B cell (primary cell): ENCODE results near the gene CD226. TPM values are rescaled to one million over a fixed set of nuclear protein-coding genes. Genes with fewer than 3 reads are reported as not detected.

Experiments
- ATAC-seq: fragments of 200-7000 bp; cut with Tn5 transposase; one replicate; pipeline ENCODE4 v1.10.0; 2021; ENCODE audit warnings: low read depth, mild to moderate bottlenecking, moderate number of reproducible peaks, moderate library complexity
- CTCF ChIA-PET: fragments of 350-600 bp; sonication (Branson Sonifier 250); formaldehyde crosslinking; loops from one replicate; lab custom pipeline; 2021; ENCODE audit warnings: antibody characterized with exemption, inconsistent platforms; lab: Charles Lee
- POLR2A ChIA-PET: fragments of 350-600 bp; sonication (Branson Sonifier 250); formaldehyde crosslinking; loops from one replicate; lab custom pipeline; 2021; ENCODE audit warnings: antibody characterized with exemption; lab: Charles Lee
- DNase-seq: peaks from one replicate; pipeline ENCODE4 v3.0.0; 2013
- H2AFZ ChIP-seq: 2 replicates; pipeline ENCODE4 v1.6.1; 2012; ENCODE audit warnings: mild to moderate bottlenecking, low read depth, low read length; ENCODE audit not compliant: insufficient read depth, poor library complexity, severe bottlenecking
- H3K27ac ChIP-seq, 2 donors: 1 replicate in 1 of 2; 2 replicates in 1 of 2; pipeline ENCODE4 v1.5.1; 2012 to 2013; ENCODE audit warnings: low read length in 2 of 2, mild to moderate bottlenecking in 2 of 2, moderate library complexity in 1 of 2
- H3K27me3 ChIP-seq, 4 experiments: fragments of 200-600 bp in 1 of 4; sonication (generic) in 1 of 4; replicated peaks in 1 of 4; 1 replicate in 2 of 4; 2 replicates in 2 of 4; pipeline versions ENCODE4 v1.6.1 to v1.7.0; 2013 to 2016; ENCODE audit warnings: low read length in 3 of 4, mild to moderate bottlenecking in 2 of 4, mixed read lengths in 1 of 4, moderate library complexity in 1 of 4; ENCODE audit not compliant: insufficient read depth in 4 of 4, control insufficient read depth in 3 of 4; ENCODE audit errors: control extremely low read depth in 1 of 4
- H3K36me3 ChIP-seq, 2 experiments: replicated peaks in 1 of 2; 1 replicate in 1 of 2; 2 replicates in 1 of 2; pipeline versions ENCODE4 v1.6.1 to v1.7.1; 2013; ENCODE audit warnings: low read length in 1 of 2; ENCODE audit not compliant: insufficient read depth in 2 of 2, control insufficient read depth in 1 of 2; ENCODE audit errors: control extremely low read depth in 1 of 2, extremely low read depth in 1 of 2
- H3K4me1 ChIP-seq, 2 donors: fragments of 200-600 bp in 1 of 2; sonication (generic) in 1 of 2; 1 replicate in 1 of 2; 2 replicates in 1 of 2; pipeline versions ENCODE4 v1.5.1 to v1.6.1; 2013 to 2017; ENCODE audit warnings: low read length in 2 of 2; ENCODE audit not compliant: control insufficient read depth in 2 of 2, insufficient read depth in 2 of 2
- H3K4me2 ChIP-seq: replicated peaks from 2 replicates; pipeline ENCODE3; 2012; ENCODE audit warnings: mild to moderate bottlenecking, low read depth, low read length; ENCODE audit not compliant: poor library complexity, severe bottlenecking
- H3K4me3 ChIP-seq, 5 experiments: fragments of 200-600 bp in 1 of 5; sonication (generic) in 1 of 5; 1 replicate in 3 of 5; 2 replicates in 2 of 5; pipeline versions ENCODE4 v1.5.1 to v1.7.0; 2011 to 2016; ENCODE audit warnings: low read length in 4 of 5, mild to moderate bottlenecking in 4 of 5, low read depth in 2 of 5, control low read depth in 1 of 5, moderate library complexity in 1 of 5; ENCODE audit not compliant: insufficient read depth in 1 of 5; ENCODE audit errors: control extremely low read depth in 1 of 5, extremely low read depth in 1 of 5
- H3K79me2 ChIP-seq: fragments of 200-600 bp; sonication (generic); one replicate; pipeline ENCODE4 v1.6.0; 2016; ENCODE audit warnings: low read length; ENCODE audit not compliant: control insufficient read depth, insufficient read depth
- H3K9ac ChIP-seq: fragments of 200-600 bp; sonication (generic); 2 replicates; pipeline ENCODE4 v1.6.1; 2017; ENCODE audit warnings: mild to moderate bottlenecking, low read length, moderate library complexity
- H3K9me3 ChIP-seq, 3 donors: one replicate each; pipeline versions ENCODE4 v1.6.1 to v1.7.1; 2013; ENCODE audit warnings: low read length in 2 of 3; ENCODE audit not compliant: control insufficient read depth in 2 of 3, insufficient read depth in 1 of 3; ENCODE audit errors: control extremely low read depth in 1 of 3
- H4K20me1 ChIP-seq: 2 replicates; pipeline ENCODE4 v1.6.0; 2012; ENCODE audit warnings: mild to moderate bottlenecking, low read length; ENCODE audit not compliant: insufficient read depth, control insufficient read depth, poor library complexity, severe bottlenecking
- H3K27ac Mint-ChIP-seq: one replicate; pipeline ENCODE4 v1.8.0; 2021; ENCODE audit warnings: mixed read lengths
- H3K27me3 Mint-ChIP-seq: one replicate; pipeline ENCODE4 v1.8.0; 2021; ENCODE audit warnings: mixed read lengths
- H3K4me1 Mint-ChIP-seq: one replicate; pipeline ENCODE4 v1.8.0; 2021; ENCODE audit warnings: mixed read lengths
- H3K4me3 Mint-ChIP-seq: one replicate; pipeline ENCODE4 v1.8.0; 2021; ENCODE audit warnings: mixed read lengths
- H3K9me3 Mint-ChIP-seq: one replicate; pipeline ENCODE4 v1.8.0; 2022; ENCODE audit warnings: mixed read lengths; ENCODE audit not compliant: insufficient read depth
- EZH2 ChIP-seq: IDR thresholded peaks from 2 replicates; pipeline ENCODE4 v1.6.1; 2012; ENCODE audit warnings: borderline replicate concordance, low read depth, mild to moderate bottlenecking, moderate library complexity, low read length; ENCODE audit not compliant: insufficient read depth, poor library complexity, severe bottlenecking
- WGBS: methylation state at CpG from one replicate; pipeline ENCODE4 v1.1.5; 2013; ENCODE audit warnings: missing lambda C conversion rate; ENCODE audit not compliant: insufficient coverage; 5-methylcytosine and 5-hydroxymethylcytosine counted together
- intact Hi-C: fragments of 100-400 bp; cut with micrococcal nuclease; formaldehyde crosslinking; loops from one replicate; pipeline ENCODE4 v1.10.0; 2022
- polyA plus RNA-seq: library from polyadenylated mRNA; depleted of rRNA; stranded (reverse); fragments of >200 nt; gene quantifications from 2 replicates; pipeline ENCODE4 v1.2.3, GENCODE V29; 2012
- total RNA-seq, 2 donors: library from RNA; stranded (reverse); fragments of 120-200 nt in 1 of 2; gene quantifications; 1 replicate in 1 of 2; 2 replicates in 1 of 2; pipeline versions ENCODE4 v1.2.3 to v1.2.4, GENCODE V29; 2013 to 2022
- TF ChIP-seq, protein P1 (sequence below): fragments of 200-600 bp; IDR thresholded peaks from one replicate; pipeline ENCODE4 v1.8.0; 2022; ENCODE audit warnings: antibody characterized with exemption, mild to moderate bottlenecking

Gene CD226
- total and polyA plus RNA-seq, 2 donors (not counting 1 experiment from before 2014, with no cell fraction given), result 0.78 to 2.6 TPM

DNA sequence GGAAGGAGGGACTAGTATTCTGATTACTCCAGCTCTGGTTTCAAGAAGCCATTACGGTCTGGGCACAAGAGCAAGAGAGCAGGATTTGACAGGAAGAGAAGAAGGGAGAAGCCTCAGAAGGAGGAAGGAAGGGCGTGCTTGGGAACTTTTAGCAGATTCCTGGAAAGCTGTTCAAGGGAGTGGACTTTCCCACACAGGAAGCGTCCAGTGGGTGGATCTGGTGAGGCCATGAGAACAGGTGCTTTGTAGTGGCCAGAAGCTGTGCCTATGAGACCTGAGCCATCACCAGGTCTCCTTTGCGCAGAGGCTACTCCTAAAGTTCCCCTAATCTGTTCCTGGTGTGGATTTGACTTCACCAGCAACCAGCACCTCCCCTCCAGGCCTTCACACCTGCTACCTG is 62.3 kb downstream of the CD226 start:
- no peak overlapping the region for H3K27ac Mint-ChIP-seq
- intact Hi-C loops, result no loop called here

GRCh38 chr18:69883781-69884180 is 63.9 kb downstream of the CD226 start:
- Histone ChIP-seq H3K4me2 (no peak overlapping the region), H3K9ac (no peak overlapping the region), H2AFZ (no peak overlapping the region), H3K79me2 (no peaks in the 10 kb centered on the region), H4K20me1 (no peaks in the 10 kb centered on the region), H3K27ac (no peak overlapping the region), H3K27me3 (no peaks in the 10 kb centered on the region), H3K4me3 (no peak overlapping the region), H3K36me3 (no peaks in the 10 kb centered on the region), H3K9me3 (peaks cover 0 to 1% (median 0%) of the 10 kb centered on the region in 3 donors), H3K4me1 (peaks cover 8 to 9% of the 10 kb centered on the region in 2 donors)
- Mint-ChIP-seq H3K27ac (no peak overlapping the region), H3K27me3 (no peaks in the 10 kb centered on the region), H3K4me1 (peaks cover 21% of the 10 kb centered on the region), H3K9me3 (no peaks in the 10 kb centered on the region), H3K4me3 (no peak overlapping the region)
- TF ChIP-seq EZH2, result no peak
- TF ChIP-seq, protein P1, sequence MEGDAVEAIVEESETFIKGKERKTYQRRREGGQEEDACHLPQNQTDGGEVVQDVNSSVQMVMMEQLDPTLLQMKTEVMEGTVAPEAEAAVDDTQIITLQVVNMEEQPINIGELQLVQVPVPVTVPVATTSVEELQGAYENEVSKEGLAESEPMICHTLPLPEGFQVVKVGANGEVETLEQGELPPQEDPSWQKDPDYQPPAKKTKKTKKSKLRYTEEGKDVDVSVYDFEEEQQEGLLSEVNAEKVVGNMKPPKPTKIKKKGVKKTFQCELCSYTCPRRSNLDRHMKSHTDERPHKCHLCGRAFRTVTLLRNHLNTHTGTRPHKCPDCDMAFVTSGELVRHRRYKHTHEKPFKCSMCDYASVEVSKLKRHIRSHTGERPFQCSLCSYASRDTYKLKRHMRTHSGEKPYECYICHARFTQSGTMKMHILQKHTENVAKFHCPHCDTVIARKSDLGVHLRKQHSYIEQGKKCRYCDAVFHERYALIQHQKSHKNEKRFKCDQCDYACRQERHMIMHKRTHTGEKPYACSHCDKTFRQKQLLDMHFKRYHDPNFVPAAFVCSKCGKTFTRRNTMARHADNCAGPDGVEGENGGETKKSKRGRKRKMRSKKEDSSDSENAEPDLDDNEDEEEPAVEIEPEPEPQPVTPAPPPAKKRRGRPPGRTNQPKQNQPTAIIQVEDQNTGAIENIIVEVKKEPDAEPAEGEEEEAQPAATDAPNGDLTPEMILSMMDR, result no peak
- 60% methylated on average over 3 of the region's 3 CpGs for WGBS
- ATAC-seq, result no peak
- CTCF ChIA-PET, result no interaction called here
- intact Hi-C loops, result no loop called here
- POLR2A ChIA-PET, result no interaction called here
- DNase-seq, result no peak

More for the DNA sequence above, 62.3 kb downstream of the CD226 start:
- no peaks in the 10 kb centered on the region for H3K36me3 ChIP-seq
- Mint-ChIP-seq H3K27me3 (no peaks in the 10 kb centered on the region), H3K9me3 (no peaks in the 10 kb centered on the region), H3K4me3 (no peak overlapping the region), H3K4me1 (peaks cover 21% of the 10 kb centered on the region)
- no peaks in the 10 kb centered on the region for H3K27me3 ChIP-seq
- no peak for DNase-seq
- ATAC-seq, result no peak
- no peak overlapping the region for H3K4me3 ChIP-seq
- H4K20me1 ChIP-seq, result no peaks in the 10 kb centered on the region
- CTCF ChIA-PET, result no interaction called here
- H3K4me1 ChIP-seq, result peaks cover 8 to 9% of the 10 kb centered on the region in 2 donors
- H3K9me3 ChIP-seq, result peaks cover 0 to 1% (median 0%) of the 10 kb centered on the region in 3 donors
- H3K9ac ChIP-seq, result no peak overlapping the region
- H3K4me2 ChIP-seq, result no peak overlapping the region
- no peak overlapping the region for H2AFZ ChIP-seq
- H3K79me2 ChIP-seq, result no peaks in the 10 kb centered on the region
- POLR2A ChIA-PET, result no interaction called here
- TF ChIP-seq EZH2, result no peak
- TF ChIP-seq, protein P1, result no peak
- no peak overlapping the region for H3K27ac ChIP-seq
- WGBS, result 94% methylated on average over 4 of the region's 4 CpGs
